DND-41 (cell line): ENCODE results near the gene NXNL1.
"Not testable (repeated sequence)": the region's sequence is repeated elsewhere in the genome, so short reads cannot be mapped to it uniquely, and the experiment has no call there.

Experiments
- ATAC-seq: fragments of 200-7000 bp; cut with Tn5 transposase; 3 replicates; pipeline ENCODE4 v1.9.1; 2021; ENCODE audit warnings: low read depth; ENCODE audit not compliant: insufficient read depth
- DNase-seq: peaks from one replicate; pipeline ENCODE4 v3.0.0-alpha.2; 2020
- H2AFZ ChIP-seq: 2 replicates; pipeline ENCODE4 v1.6.0; 2012; ENCODE audit warnings: low read depth, low read length
- H3K27ac ChIP-seq: 2 replicates; pipeline ENCODE4 v1.5.1; 2012; ENCODE audit warnings: low read length, inconsistent platforms
- H3K27me3 ChIP-seq: fragments of 200-600 bp; sonication (generic); 2 replicates; pipeline ENCODE4 v1.6.0; 2012; ENCODE audit warnings: low read length, mild to moderate bottlenecking, inconsistent platforms; ENCODE audit not compliant: insufficient read depth, poor library complexity
- H3K36me3 ChIP-seq: 2 replicates; pipeline ENCODE4 v1.5.1; 2012; ENCODE audit warnings: low read length, inconsistent platforms; ENCODE audit not compliant: insufficient read depth
- H3K4me1 ChIP-seq: 2 replicates; pipeline ENCODE4 v1.5.1; 2012; ENCODE audit warnings: mild to moderate bottlenecking, low read length; ENCODE audit not compliant: insufficient read depth
- H3K4me2 ChIP-seq: 2 replicates; pipeline ENCODE4 v1.6.0; 2012; ENCODE audit warnings: mild to moderate bottlenecking, moderate library complexity, low read length, inconsistent platforms; ENCODE audit not compliant: insufficient read depth
- H3K4me3 ChIP-seq, 2 experiments: fragments of 200-600 bp in 1 of 2; shearing (Covaris generic) in 1 of 2; 2 replicates each; pipeline ENCODE4 v1.5.1; 2012 to 2016; ENCODE audit warnings: inconsistent platforms in 2 of 2, low read length in 2 of 2, mild to moderate bottlenecking in 2 of 2, low read depth in 1 of 2, moderate library complexity in 1 of 2
- H3K79me2 ChIP-seq: 2 replicates; pipeline ENCODE4 v1.6.0; 2012; ENCODE audit warnings: low read length, inconsistent platforms; ENCODE audit not compliant: insufficient read depth
- H3K9ac ChIP-seq: 2 replicates; pipeline ENCODE4 v1.6.0; 2012; ENCODE audit warnings: low read depth, mild to moderate bottlenecking, inconsistent platforms, low read length, moderate library complexity
- H3K9me3 ChIP-seq: 2 replicates; pipeline ENCODE4 v1.5.1; 2012; ENCODE audit warnings: low read length, moderate library complexity, mild to moderate bottlenecking, inconsistent platforms; ENCODE audit not compliant: insufficient read depth, severe bottlenecking
- H4K20me1 ChIP-seq: 2 replicates; pipeline ENCODE4 v1.6.0; 2012; ENCODE audit warnings: low read length; ENCODE audit not compliant: insufficient read depth
- CTCF ChIP-seq: IDR thresholded peaks from 2 replicates; pipeline ENCODE4 v1.5.1; 2012; ENCODE audit warnings: borderline replicate concordance, low read length, moderate library complexity, mild to moderate bottlenecking; ENCODE audit not compliant: poor library complexity, severe bottlenecking; ENCODE audit errors: extremely low read depth
- EZH2 ChIP-seq: IDR thresholded peaks from 3 replicates; pipeline ENCODE4 v1.6.1; 2012; ENCODE audit warnings: borderline replicate concordance, low read depth, mild to moderate bottlenecking, moderate library complexity, low read length, inconsistent platforms; ENCODE audit not compliant: severe bottlenecking

Gene NXNL1

GRCh38 chr19:17460372-17461230 is at the start of gene NXNL1:
Gene NXNL1, minus strand, starts transcription at chr19:17460926. Its CDS starts 57 bp downstream, at chr19:17460869.
- Histone ChIP-seq H3K4me2 (no peak within 1 kb of the TSS), H3K4me1 (no peaks in the 10 kb centered on the region), H3K9me3 (no peaks in the 10 kb centered on the region), H2AFZ (no peak within 1 kb of the TSS), H3K27ac (no peak within 1 kb of the TSS), H3K27me3 (no peaks in the 10 kb centered on the region), H4K20me1 (no peaks in the 10 kb centered on the region), H3K79me2 (no peaks in the 10 kb centered on the region), H3K36me3 (no peaks in the 10 kb centered on the region), H3K9ac (no peak within 1 kb of the TSS), H3K4me3 (no peak within 1 kb of the TSS)
- ATAC-seq (no peak), DNase-seq (no peak)
- no peak for TF ChIP-seq CTCF
- TF ChIP-seq EZH2, result no peak

GRCh38 chr19:17508558-17508933 is 47.8 kb upstream of the NXNL1 start:
- not testable (repeated sequence) for ATAC-seq, H3K4me3 ChIP-seq, H3K27me3 ChIP-seq, H2AFZ ChIP-seq, H3K36me3 ChIP-seq, H3K27ac ChIP-seq, H3K9me3 ChIP-seq, H3K9ac ChIP-seq, DNase-seq
- H4K20me1 ChIP-seq, result peaks cover 19% of the 10 kb centered on the region
- H3K79me2 ChIP-seq, result peaks cover 77% of the 10 kb centered on the region
- H3K4me2 ChIP-seq, result peak overlapping the region; percentile 34; the same call in 1 of the 2 replicates
- H3K4me1 ChIP-seq, result peaks cover 31% of the 10 kb centered on the region

GRCh38 chr19:17506745-17507144 is 46.0 kb upstream of the NXNL1 start:
- H3K4me2 ChIP-seq, result no peak overlapping the region
- peaks cover 19% of the 10 kb centered on the region for H3K4me1 ChIP-seq
- peaks cover 64% of the 10 kb centered on the region for H3K79me2 ChIP-seq

More at GRCh38 chr19:17506745-17507144, 46.0 kb upstream of the NXNL1 start:
- Histone ChIP-seq H4K20me1 (peaks cover 12% of the 10 kb centered on the region), H3K4me3 (no peak overlapping the region), H3K36me3 (peaks cover 5% of the 10 kb centered on the region), H3K9ac (no peak overlapping the region), H3K9me3 (no peaks in the 10 kb centered on the region), H3K27ac (no peak overlapping the region), H2AFZ (no peak overlapping the region), H3K27me3 (no peaks in the 10 kb centered on the region)
- DNase-seq, result no peak
- ATAC-seq, result no peak
- TF ChIP-seq EZH2 (no peak), CTCF (no peak)
